Body of pancreas (tissue), 4 donors: Measurements from ENCODE around the gene GRIA4.

ENCODE experiments used
- CTCF ChIP-seq, 7 experiments: fragments of 450-650 bp in 4 of 7; fragments of 200-600 bp in 3 of 7; sonication (generic) in 3 of 7; IDR thresholded peaks; one replicate each; pipeline ENCODE4 v1.5.1; 2016 to 2019; ENCODE audit warnings: antibody characterized with exemption in 7 of 7
- POLR2A ChIP-seq, 3 donors: fragments of 450-650 bp; IDR thresholded peaks; one replicate each; pipeline ENCODE4 v1.6.1; 2016; ENCODE audit warnings: antibody characterized with exemption in 3 of 3, mild to moderate bottlenecking in 2 of 3

GRCh38 chr11:105827906-105828305 is 218.0 kb downstream of the GRIA4 start:
- TF ChIP-seq POLR2A (IDR thresholded peaks at IDR 0.05), result no peak
- no peak for TF ChIP-seq CTCF (IDR thresholded peaks at IDR 0.05)
